HepG2 (cell line): ENCODE data around the gene C20orf144. TPM values are rescaled to one million over a fixed set of nuclear protein-coding genes. Genes with fewer than 3 reads are reported as not detected.

Source experiments
- CHD4 ChIP-seq: fragments of 200-600 bp; sonication (generic); IDR thresholded peaks from 2 replicates; pipeline ENCODE4 v1.7.0; 2017; ENCODE audit warnings: mild to moderate bottlenecking, low read length, borderline replicate concordance
- CREB1 ChIP-seq, 2 experiments: fragments of 450-650 bp in 1 of 2; IDR thresholded peaks; 2 replicates each; pipeline ENCODE4 v1.6.1; 2016 to 2017; ENCODE audit warnings: control low read depth in 1 of 2, mild to moderate bottlenecking in 1 of 2, missing compliant biosample characterization in 1 of 2, missing genetic modification characterization in 1 of 2
- GTF3A ChIP-seq: sonication (generic); formaldehyde crosslinking; conservative IDR thresholded peaks from 2 replicates; pipeline ENCODE4 v1.4.0; 2020; ENCODE audit warnings: mild to moderate bottlenecking, missing genetic modification reagents
- HNRNPK ChIP-seq: fragments of 200-400 bp; formaldehyde crosslinking; IDR thresholded peaks from 2 replicates; pipeline ENCODE4 v1.6.1; 2018; ENCODE audit warnings: low read length, low read depth, moderate library complexity, mild to moderate bottlenecking; ENCODE audit not compliant: poor library complexity, severe bottlenecking
- JUN ChIP-seq: sonication (generic); formaldehyde crosslinking; IDR thresholded peaks from 2 replicates; pipeline ENCODE4 v1.4.0; 2020; ENCODE audit warnings: mild to moderate bottlenecking, missing genetic modification reagents
- KAT2B ChIP-seq: fragments of 150-350 bp; IDR thresholded peaks from 2 replicates; pipeline ENCODE4 v1.6.1; 2014; ENCODE audit warnings: low read depth, low read length, borderline replicate concordance
- MAZ ChIP-seq, 2 experiments: sonication (generic) in 1 of 2; formaldehyde crosslinking in 1 of 2; IDR thresholded peaks; 2 replicates each; pipeline versions ENCODE4 v1.5.0 to v1.6.1; 2012 to 2020; ENCODE audit warnings: low read depth in 2 of 2, mild to moderate bottlenecking in 2 of 2, borderline replicate concordance in 1 of 2, improper control_type of control experiment in 1 of 2, low read length in 1 of 2, missing genetic modification reagents in 1 of 2, moderate library complexity in 1 of 2
- MBNL3 ChIP-seq: fragments of 250-450 bp; sonication (Bioruptor Pico); conservative IDR thresholded peaks from 2 replicates; pipeline ENCODE4 v1.8.0; 2022; ENCODE audit warnings: mild to moderate bottlenecking, inconsistent platforms
- MXI1 ChIP-seq: IDR thresholded peaks from 3 replicates; pipeline ENCODE4 v1.6.1; 2012; ENCODE audit warnings: low read depth, low read length, inconsistent platforms, borderline replicate concordance
- NFIC ChIP-seq: IDR thresholded peaks from 2 replicates; pipeline ENCODE4 v1.6.1; 2012; ENCODE audit warnings: mild to moderate bottlenecking, low read length, inconsistent platforms
- NONO ChIP-seq, 2 experiments: fragments of 450-650 bp in 1 of 2; sonication (generic) in 1 of 2; formaldehyde crosslinking in 1 of 2; IDR thresholded peaks in 1 of 2; conservative IDR thresholded peaks in 1 of 2; 2 replicates each; pipeline versions ENCODE4 v1.6.1 to v1.8.0; 2017 to 2022; ENCODE audit warnings: mild to moderate bottlenecking in 1 of 2, missing genetic modification reagents in 1 of 2, moderate library complexity in 1 of 2
- PHF20 ChIP-seq: sonication (generic); formaldehyde crosslinking; IDR thresholded peaks from 2 replicates; pipeline ENCODE4 v1.5.0; 2020; ENCODE audit warnings: mild to moderate bottlenecking, missing genetic modification reagents
- RBFOX2 ChIP-seq: fragments of 200-400 bp; formaldehyde crosslinking; IDR thresholded peaks from 2 replicates; pipeline ENCODE4 v1.6.1; 2017; ENCODE audit warnings: low read depth, mild to moderate bottlenecking, low read length
- SNAPC2 ChIP-seq: sonication (generic); formaldehyde crosslinking; IDR thresholded peaks from 2 replicates; pipeline ENCODE4 v1.8.1; 2022; ENCODE audit warnings: mild to moderate bottlenecking, missing genetic modification reagents
- SOX5 ChIP-seq: IDR thresholded peaks from 2 replicates; pipeline ENCODE4 v1.6.1; 2016; ENCODE audit warnings: borderline replicate concordance
- SP1 ChIP-seq, 2 experiments: fragments of 450-650 bp in 1 of 2; sonication (generic) in 1 of 2; formaldehyde crosslinking in 1 of 2; IDR thresholded peaks; 2 replicates each; pipeline versions ENCODE4 v1.4.0 to v1.6.1; 2016 to 2020; ENCODE audit warnings: missing genetic modification reagents in 1 of 2
- ZBTB21 ChIP-seq: sonication (generic); formaldehyde crosslinking; IDR thresholded peaks from 2 replicates; pipeline ENCODE4 v1.4.0; 2020; ENCODE audit warnings: missing genetic modification reagents
- ZMYM3 ChIP-seq: sonication (generic); formaldehyde crosslinking; IDR thresholded peaks from 2 replicates; pipeline ENCODE4 v1.5.1; 2020; ENCODE audit warnings: mild to moderate bottlenecking, missing genetic modification reagents
- ZNF260 ChIP-seq: sonication (generic); formaldehyde crosslinking; IDR thresholded peaks from 2 replicates; pipeline ENCODE4 v1.4.0; 2020; ENCODE audit warnings: missing genetic modification reagents, low read depth, mild to moderate bottlenecking, borderline replicate concordance
- ZNF543 ChIP-seq: sonication (generic); formaldehyde crosslinking; IDR thresholded peaks from 2 replicates; pipeline ENCODE4 v1.4.0; 2020; ENCODE audit warnings: mild to moderate bottlenecking, missing genetic modification reagents
- ZNF670 ChIP-seq: sonication (generic); formaldehyde crosslinking; IDR thresholded peaks from 2 replicates; pipeline ENCODE4 v1.8.0; 2022; ENCODE audit warnings: mild to moderate bottlenecking, missing genetic modification reagents, borderline replicate concordance
- ZNF703 ChIP-seq: sonication (generic); formaldehyde crosslinking; IDR thresholded peaks from 2 replicates; pipeline ENCODE4 v1.5.1; 2020; ENCODE audit warnings: missing genetic modification reagents, mild to moderate bottlenecking, moderate library complexity, borderline replicate concordance
- ZNF772 ChIP-seq: sonication (generic); formaldehyde crosslinking; IDR thresholded peaks from 2 replicates; pipeline ENCODE4 v1.5.0; 2020; ENCODE audit warnings: mild to moderate bottlenecking, missing genetic modification reagents
- polyA plus RNA-seq, 8 experiments: library from polyadenylated mRNA; depleted of rRNA in 3 of 8; stranded (reverse) in 7 of 8; unstranded in 1 of 8; fragments of >200 nt; fragmentation: Illumina TruSeq in 4 of 8; extraction: Trizol in 4 of 8; gene quantifications; 2 replicates each; pipeline versions ENCODE4 v1.2.1 to v1.2.3, GENCODE V29; 2011 to 2016; ENCODE audit warnings: low read depth in 4 of 8, missing spikeins in 1 of 8, mixed read lengths in 1 of 8; ENCODE audit not compliant: insufficient read depth in 1 of 8
- total RNA-seq, 5 experiments: library from RNA; depleted of rRNA; stranded (reverse); fragments of >200 nt; fragmentation: Illumina TruSeq; extraction: Trizol; gene quantifications; 2 replicates each; pipeline ENCODE4 v1.2.3, GENCODE V29; 2016; ENCODE audit warnings: low read depth in 1 of 5
- TF ChIP-seq, protein P1 (sequence below): sonication (generic); formaldehyde crosslinking; IDR thresholded peaks from 2 replicates; pipeline ENCODE4 v1.9.0; 2021; ENCODE audit warnings: missing genetic modification reagents, borderline replicate concordance
- TF ChIP-seq, protein P2 (sequence below): sonication (generic); formaldehyde crosslinking; IDR thresholded peaks from 2 replicates; pipeline ENCODE4 v1.8.0; 2022; ENCODE audit warnings: missing genetic modification reagents, mild to moderate bottlenecking, borderline replicate concordance

C20orf144 gene
- total and polyA plus RNA-seq, 2 of the 13 experiments (the other 11 are each of a cell fraction or from before 2014, with no cell fraction given) = 0.09 to 0.16 TPM

DNA sequence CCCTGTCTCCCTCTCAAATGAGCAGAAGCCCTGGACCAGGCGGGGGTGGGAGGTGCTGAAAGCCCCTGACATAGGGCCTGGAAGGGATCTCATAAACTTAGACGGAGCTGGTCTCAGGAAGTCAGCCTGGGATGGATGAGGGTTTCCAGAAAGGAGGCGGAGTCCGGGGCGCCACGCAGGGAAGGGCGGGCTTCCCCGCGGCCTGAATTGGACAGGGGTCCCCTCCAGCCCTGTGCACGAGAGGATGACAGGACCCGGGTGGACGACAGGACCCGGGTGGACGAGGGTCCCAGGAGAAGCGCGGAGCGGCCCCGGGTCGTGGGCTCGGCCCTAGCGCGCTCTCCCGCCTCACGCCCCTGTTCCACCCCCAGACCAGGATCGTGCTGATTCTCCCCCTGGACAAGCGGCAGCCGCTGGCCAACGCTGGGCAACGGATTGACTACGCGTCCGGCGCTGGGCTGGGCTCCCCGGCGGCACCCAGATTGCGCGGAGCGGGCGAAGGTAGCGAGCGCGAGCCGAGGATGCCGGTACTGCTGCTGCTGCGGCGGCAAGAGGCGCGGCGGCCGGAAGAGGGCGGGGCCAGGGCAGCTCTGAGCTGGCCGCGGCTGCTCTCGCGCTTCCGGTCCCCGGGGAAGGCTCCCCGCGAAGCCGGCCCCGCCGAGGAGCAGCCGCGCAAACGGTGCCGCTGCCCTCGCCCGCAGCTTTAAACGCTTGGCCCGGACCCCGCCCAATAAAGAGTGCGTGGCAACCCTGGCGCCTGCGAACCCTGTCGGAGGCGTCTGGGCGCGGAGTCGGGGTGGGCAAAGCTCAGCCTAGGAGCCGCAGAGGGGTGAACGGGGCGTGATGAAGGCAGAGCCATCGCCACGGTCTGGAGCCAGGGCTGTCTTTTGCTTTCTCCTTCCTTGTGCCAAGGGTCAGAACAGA is 1.3 kb downstream of the C20orf144 start (continued):
- 0 out of 2 replicates have a peak, but pooled peaks have one; percentile 58 for TF ChIP-seq ZNF260 (CRISPR knock-in tag)
- TF ChIP-seq ZNF703 (CRISPR knock-in tag) = peak; percentile 18; the same call in 1 of the 2 replicates
- TF ChIP-seq ZNF772 (CRISPR knock-in tag) = peak; percentile 97
- peak; percentile 91 for TF ChIP-seq HNRNPK
- no peak for TF ChIP-seq GTF3A (CRISPR knock-in tag)
- TF ChIP-seq MBNL3 (CRISPR knock-in tag) = no peak
- peak; percentile 88 for TF ChIP-seq PHF20
- TF ChIP-seq SP1 (IDR thresholded peaks at IDR 0.05) = no peak
- TF ChIP-seq SP1 (CRISPR knock-in tag; IDR thresholded peaks at IDR 0.05) = peak; percentile 91
- TF ChIP-seq RBFOX2 = peak; percentile 99
- no peak for TF ChIP-seq CHD4
- no peak; the same call in 1 of the 2 replicates for TF ChIP-seq SOX5
- no peak for TF ChIP-seq CREB1 (IDR thresholded peaks at IDR 0.05)
- no peak for TF ChIP-seq CREB1 (CRISPR knock-in tag; IDR thresholded peaks at IDR 0.05)
- TF ChIP-seq SNAPC2 (CRISPR knock-in tag) = 0 out of 2 replicates have a peak, but pooled peaks have one; percentile 95
- no peak for TF ChIP-seq JUN (CRISPR knock-in tag)
- TF ChIP-seq, protein P1, sequence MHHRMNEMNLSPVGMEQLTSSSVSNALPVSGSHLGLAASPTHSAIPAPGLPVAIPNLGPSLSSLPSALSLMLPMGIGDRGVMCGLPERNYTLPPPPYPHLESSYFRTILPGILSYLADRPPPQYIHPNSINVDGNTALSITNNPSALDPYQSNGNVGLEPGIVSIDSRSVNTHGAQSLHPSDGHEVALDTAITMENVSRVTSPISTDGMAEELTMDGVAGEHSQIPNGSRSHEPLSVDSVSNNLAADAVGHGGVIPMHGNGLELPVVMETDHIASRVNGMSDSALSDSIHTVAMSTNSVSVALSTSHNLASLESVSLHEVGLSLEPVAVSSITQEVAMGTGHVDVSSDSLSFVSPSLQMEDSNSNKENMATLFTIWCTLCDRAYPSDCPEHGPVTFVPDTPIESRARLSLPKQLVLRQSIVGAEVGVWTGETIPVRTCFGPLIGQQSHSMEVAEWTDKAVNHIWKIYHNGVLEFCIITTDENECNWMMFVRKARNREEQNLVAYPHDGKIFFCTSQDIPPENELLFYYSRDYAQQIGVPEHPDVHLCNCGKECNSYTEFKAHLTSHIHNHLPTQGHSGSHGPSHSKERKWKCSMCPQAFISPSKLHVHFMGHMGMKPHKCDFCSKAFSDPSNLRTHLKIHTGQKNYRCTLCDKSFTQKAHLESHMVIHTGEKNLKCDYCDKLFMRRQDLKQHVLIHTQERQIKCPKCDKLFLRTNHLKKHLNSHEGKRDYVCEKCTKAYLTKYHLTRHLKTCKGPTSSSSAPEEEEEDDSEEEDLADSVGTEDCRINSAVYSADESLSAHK (CRISPR knock-in tag) = no peak
- 0 out of 2 replicates have a peak, but pooled peaks have one; percentile 49 for TF ChIP-seq ZBTB21 (CRISPR knock-in tag)
- TF ChIP-seq MXI1 = peak; percentile 51; the same call in 1 of the 3 replicates
- TF ChIP-seq ZNF670 (CRISPR knock-in tag) = peak; percentile 60; the same call in 1 of the 2 replicates
- peak; percentile 46; the same call in 1 of the 2 replicates for TF ChIP-seq ZMYM3
- TF ChIP-seq NONO (IDR thresholded peaks at IDR 0.05) = no peak
- TF ChIP-seq NONO (CRISPR knock-in tag; conservative IDR thresholded peaks at IDR 0.05) = peak; percentile 99
- peak; percentile 80 for TF ChIP-seq MAZ (IDR thresholded peaks at IDR 0.05; ENCODE audit: borderline replicate concordance, low read depth, low read length)
- peak; percentile 93 for TF ChIP-seq MAZ (CRISPR knock-in tag; IDR thresholded peaks at IDR 0.05; ENCODE audit: low read depth)
- TF ChIP-seq ZNF543 (CRISPR knock-in tag) = peak; percentile 75
- TF ChIP-seq, protein P2, sequence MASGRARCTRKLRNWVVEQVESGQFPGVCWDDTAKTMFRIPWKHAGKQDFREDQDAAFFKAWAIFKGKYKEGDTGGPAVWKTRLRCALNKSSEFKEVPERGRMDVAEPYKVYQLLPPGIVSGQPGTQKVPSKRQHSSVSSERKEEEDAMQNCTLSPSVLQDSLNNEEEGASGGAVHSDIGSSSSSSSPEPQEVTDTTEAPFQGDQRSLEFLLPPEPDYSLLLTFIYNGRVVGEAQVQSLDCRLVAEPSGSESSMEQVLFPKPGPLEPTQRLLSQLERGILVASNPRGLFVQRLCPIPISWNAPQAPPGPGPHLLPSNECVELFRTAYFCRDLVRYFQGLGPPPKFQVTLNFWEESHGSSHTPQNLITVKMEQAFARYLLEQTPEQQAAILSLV (CRISPR knock-in tag) = peak; percentile 80; the same call in 1 of the 2 replicates
- TF ChIP-seq NFIC = no peak
- TF ChIP-seq KAT2B = no peak
